HepG2 (cell line): ENCODE data around the gene EPB41L2.

Experiments used
- DNMT1 ChIP-seq: sonication (generic); formaldehyde crosslinking; IDR thresholded peaks from 2 replicates; pipeline ENCODE4 v1.5.1; 2020; ENCODE audit warnings: mild to moderate bottlenecking, missing genetic modification reagents
- GABPA ChIP-seq, 2 experiments: IDR thresholded peaks; 2 replicates each; pipeline ENCODE4 v1.6.1; 2011 to 2016; ENCODE audit warnings: low read depth in 2 of 2, low read length in 1 of 2, missing biosample characterization in 1 of 2, missing genetic modification characterization in 1 of 2
- HOXD1 ChIP-seq: sonication (generic); formaldehyde crosslinking; IDR thresholded peaks from 2 replicates; pipeline ENCODE4 v1.5.0; 2020; ENCODE audit warnings: missing genetic modification reagents
- KLF6 ChIP-seq: IDR thresholded peaks from 2 replicates; pipeline ENCODE4 v1.8.0; 2016; ENCODE audit warnings: missing biosample characterization, missing genetic modification reagents
- RNF2 ChIP-seq: fragments of 450-650 bp; conservative IDR thresholded peaks from 2 replicates; pipeline ENCODE4 v1.6.1; 2016; ENCODE audit warnings: low read depth
- ZNF331 ChIP-seq: sonication (generic); formaldehyde crosslinking; IDR thresholded peaks from 2 replicates; pipeline ENCODE4 v1.4.0; 2020; ENCODE audit warnings: missing genetic modification reagents
- ZSCAN29 ChIP-seq: sonication (generic); formaldehyde crosslinking; conservative IDR thresholded peaks from 2 replicates; pipeline ENCODE4 v1.4.0; 2020; ENCODE audit warnings: mild to moderate bottlenecking, missing genetic modification reagents
- TF ChIP-seq, protein P1 (sequence below): sonication (generic); formaldehyde crosslinking; IDR thresholded peaks from 2 replicates; pipeline ENCODE4 v1.5.0; 2020; ENCODE audit warnings: mild to moderate bottlenecking, missing genetic modification reagents, moderate library complexity
- TF ChIP-seq, protein P2 (sequence below): sonication (generic); formaldehyde crosslinking; IDR thresholded peaks from 2 replicates; pipeline ENCODE4 v1.4.0; 2020; ENCODE audit warnings: missing genetic modification reagents, mild to moderate bottlenecking, borderline replicate concordance

DNA sequence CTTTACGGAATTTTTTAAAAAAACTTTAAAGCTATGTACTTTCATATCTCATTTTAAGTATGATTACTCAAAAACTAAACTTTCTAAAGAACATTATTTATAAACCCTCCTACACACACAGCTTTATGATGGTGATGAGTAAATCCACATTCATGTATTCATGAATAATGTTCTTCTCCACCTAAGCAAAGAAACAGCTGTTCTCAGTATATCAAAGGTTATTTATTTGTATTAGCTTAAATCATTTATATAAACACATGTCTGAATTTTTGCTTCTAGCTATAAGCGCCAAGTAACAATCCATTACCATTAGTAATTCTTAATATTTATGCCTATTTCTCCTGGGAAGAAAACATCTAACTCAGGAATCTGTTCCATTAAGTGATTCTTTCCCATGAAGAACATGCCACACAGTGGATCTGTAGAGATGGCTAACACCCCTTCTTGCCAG lies 172.5 kb downstream of the EPB41L2 start:
- no peak for TF ChIP-seq GABPA (IDR thresholded peaks at IDR 0.05; ENCODE audit: low read depth, low read length)
- no peak for TF ChIP-seq GABPA (CRISPR knock-in tag; IDR thresholded peaks at IDR 0.05; ENCODE audit: low read depth)
- no peak for TF ChIP-seq ZSCAN29
- TF ChIP-seq ZNF331 (CRISPR knock-in tag): no peak
- no peak for TF ChIP-seq DNMT1 (CRISPR knock-in tag)
- TF ChIP-seq KLF6: no peak
- TF ChIP-seq, protein P1, sequence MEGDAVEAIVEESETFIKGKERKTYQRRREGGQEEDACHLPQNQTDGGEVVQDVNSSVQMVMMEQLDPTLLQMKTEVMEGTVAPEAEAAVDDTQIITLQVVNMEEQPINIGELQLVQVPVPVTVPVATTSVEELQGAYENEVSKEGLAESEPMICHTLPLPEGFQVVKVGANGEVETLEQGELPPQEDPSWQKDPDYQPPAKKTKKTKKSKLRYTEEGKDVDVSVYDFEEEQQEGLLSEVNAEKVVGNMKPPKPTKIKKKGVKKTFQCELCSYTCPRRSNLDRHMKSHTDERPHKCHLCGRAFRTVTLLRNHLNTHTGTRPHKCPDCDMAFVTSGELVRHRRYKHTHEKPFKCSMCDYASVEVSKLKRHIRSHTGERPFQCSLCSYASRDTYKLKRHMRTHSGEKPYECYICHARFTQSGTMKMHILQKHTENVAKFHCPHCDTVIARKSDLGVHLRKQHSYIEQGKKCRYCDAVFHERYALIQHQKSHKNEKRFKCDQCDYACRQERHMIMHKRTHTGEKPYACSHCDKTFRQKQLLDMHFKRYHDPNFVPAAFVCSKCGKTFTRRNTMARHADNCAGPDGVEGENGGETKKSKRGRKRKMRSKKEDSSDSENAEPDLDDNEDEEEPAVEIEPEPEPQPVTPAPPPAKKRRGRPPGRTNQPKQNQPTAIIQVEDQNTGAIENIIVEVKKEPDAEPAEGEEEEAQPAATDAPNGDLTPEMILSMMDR (CRISPR knock-in tag): no peak
- no peak for TF ChIP-seq RNF2
- TF ChIP-seq HOXD1 (CRISPR knock-in tag): no peak
- TF ChIP-seq, protein P2, sequence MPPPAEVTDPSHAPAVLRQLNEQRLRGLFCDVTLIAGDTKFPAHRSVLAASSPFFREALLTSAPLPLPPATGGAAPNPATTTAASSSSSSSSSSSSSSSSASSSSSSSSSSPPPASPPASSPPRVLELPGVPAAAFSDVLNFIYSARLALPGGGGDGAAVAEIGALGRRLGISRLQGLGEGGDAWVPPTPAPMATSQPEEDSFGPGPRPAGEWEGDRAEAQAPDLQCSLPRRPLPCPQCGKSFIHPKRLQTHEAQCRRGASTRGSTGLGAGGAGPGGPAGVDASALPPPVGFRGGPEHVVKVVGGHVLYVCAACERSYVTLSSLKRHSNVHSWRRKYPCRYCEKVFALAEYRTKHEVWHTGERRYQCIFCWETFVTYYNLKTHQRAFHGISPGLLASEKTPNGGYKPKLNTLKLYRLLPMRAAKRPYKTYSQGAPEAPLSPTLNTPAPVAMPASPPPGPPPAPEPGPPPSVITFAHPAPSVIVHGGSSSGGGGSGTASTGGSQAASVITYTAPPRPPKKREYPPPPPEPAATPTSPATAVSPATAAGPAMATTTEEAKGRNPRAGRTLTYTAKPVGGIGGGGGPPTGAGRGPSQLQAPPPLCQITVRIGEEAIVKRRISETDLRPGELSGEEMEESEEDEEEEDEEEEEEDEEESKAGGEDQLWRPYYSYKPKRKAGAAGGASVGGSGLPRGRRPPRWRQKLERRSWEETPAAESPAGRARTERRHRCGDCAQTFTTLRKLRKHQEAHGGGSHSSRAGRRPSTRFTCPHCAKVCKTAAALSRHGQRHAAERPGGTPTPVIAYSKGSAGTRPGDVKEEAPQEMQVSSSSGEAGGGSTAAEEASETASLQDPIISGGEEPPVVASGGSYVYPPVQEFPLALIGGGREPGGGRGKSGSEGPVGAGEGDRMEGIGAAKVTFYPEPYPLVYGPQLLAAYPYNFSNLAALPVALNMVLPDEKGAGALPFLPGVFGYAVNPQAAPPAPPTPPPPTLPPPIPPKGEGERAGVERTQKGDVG (CRISPR knock-in tag): no peak
